Skin epidermis (tissue), 12 donors: ENCODE results near the gene EVA1C.
"Not testable (repeated sequence)": the region's sequence is repeated elsewhere in the genome, so short reads cannot be mapped to it uniquely, and the experiment has no call there.

Source experiments
- H3K27ac ChIP-seq, 21 experiments: fragments of 200-600 bp; sonication (generic) in 11 of 21; one replicate each; pipeline ENCODE4 v1.5.0; 2020; ENCODE audit warnings: mild to moderate bottlenecking in 3 of 21, inconsistent platforms in 2 of 21, moderate library complexity in 2 of 21
- H3K4me3 ChIP-seq, 7 experiments: fragments of 200-600 bp; sonication (generic) in 2 of 7; one replicate each; pipeline ENCODE4 v1.5.0; 2020; ENCODE audit warnings: inconsistent platforms in 2 of 7, mild to moderate bottlenecking in 2 of 7, moderate library complexity in 1 of 7

The EVA1C gene

DNA sequence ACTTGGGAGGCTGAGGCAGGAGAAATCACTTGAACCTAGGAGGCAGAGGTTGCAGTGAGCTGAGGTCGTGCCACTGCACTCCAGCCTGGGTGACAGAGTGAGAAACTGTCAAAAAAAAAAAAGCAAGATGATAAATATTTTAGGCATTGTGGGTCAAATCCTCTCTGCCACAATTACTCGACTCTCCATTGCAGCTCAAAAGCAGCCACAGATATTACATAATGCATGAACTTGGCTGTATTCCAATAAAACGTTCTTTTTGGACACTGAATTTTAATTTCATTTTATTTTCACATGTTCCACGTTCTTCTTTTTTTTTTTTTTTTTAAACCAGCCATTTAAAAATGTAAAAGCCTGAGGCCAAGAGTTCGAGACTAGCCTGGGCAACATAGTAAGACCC is 103.4 kb downstream of the EVA1C start:
- no peak overlapping the region for H3K4me3 ChIP-seq
- H3K27ac ChIP-seq, result no peak overlapping the region

- Histone ChIP-seq H3K4me3 (no peak overlapping the region), H3K27ac (peak overlapping the region in 1 of 21 experiments; percentile 41)
Observed at GRCh38 chr21:32516756-32517649, 104.5 kb downstream of the EVA1C start.

- Histone ChIP-seq H3K27ac (peak overlapping the region in 7 of 21 experiments; percentile 32 to 73 (median 53)), H3K4me3 (no peak overlapping the region)
Observed at GRCh38 chr21:32519945-32520874, 107.7 kb downstream of the EVA1C start.

DNA sequence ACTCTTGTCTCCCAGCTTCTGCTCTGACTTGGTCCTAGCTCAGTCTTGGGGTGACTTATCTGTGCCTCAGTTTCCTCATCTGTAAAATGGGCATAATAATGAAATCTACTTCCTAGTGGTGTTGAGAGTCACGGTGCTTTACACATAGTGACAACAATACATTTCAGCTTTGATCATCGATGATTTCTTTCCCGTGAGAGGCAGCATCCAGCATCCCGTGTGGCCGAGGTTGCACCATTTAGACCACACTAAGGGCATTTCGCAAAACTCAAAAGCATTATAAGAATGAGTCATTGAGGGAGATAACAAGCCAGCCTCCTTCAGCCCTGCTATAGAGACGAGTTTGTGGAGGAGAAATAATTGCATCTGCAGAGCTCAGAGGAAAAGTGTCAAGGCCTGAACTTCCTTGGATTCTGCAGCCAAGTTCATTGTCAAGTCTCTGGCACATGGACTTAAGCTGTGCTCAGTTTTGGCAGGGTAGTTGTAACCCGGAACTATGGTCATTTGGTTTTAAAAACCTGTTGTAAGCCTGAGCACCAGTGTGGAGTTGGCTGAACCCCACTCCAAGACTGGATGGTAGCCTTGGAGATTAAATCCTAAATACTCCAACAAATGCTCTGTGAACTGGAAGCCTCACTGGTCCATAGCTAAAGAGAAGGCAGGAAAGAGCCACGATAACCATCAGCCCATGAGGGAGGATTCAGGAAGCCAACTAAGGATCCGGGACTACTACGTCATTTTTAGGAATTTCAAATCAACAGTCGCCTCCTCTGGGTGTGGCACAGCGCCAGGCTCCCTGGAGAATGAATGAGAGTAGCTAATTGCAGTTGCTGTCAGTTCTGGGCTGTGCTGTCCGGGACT is 108.6 kb downstream of the EVA1C start:
- no peak overlapping the region for H3K4me3 ChIP-seq
- peak overlapping the region in 10 of 21 experiments; percentile 14 to 73 (median 46) for H3K27ac ChIP-seq

DNA sequence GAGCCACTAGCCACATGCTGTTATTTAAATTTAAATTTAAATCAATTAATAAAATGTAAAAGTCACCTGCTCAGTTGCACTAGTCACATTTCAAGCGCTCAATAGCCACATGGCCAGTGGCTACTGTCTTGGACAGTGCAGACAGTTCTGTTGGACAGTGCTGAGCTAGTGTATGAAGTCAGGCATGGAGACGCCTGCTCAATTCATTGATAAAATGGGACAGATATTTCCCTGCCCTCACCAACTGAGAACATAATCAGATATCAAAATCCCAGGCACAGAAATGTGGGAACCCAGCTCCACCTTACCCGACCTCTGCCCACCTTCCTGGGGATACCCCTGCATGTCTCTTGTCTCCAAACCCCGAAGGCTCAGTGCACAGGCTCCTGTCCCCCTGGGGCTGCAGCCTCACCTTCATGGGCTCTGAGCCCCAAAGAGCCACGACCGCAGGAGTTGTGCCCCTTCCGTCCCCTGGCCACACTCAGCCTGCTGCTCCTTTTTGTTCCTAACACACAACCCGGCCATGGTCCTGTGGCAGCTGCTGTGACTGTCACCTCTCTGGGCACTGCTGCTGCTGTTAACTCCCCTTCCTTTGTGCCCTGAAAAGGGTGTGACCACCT is 109.3 kb downstream of the EVA1C start:
- Histone ChIP-seq H3K4me3 (no peak overlapping the region), H3K27ac (peak overlapping the region in 8 of 21 experiments; percentile 1 to 73 (median 39))

GRCh38 chr21:32523463-32523862 is 111.0 kb downstream of the EVA1C start:
- peak overlapping the region in 5 of 21 experiments; percentile 37 to 68 (median 59) for H3K27ac ChIP-seq
- no peak overlapping the region for H3K4me3 ChIP-seq

GRCh38 chr21:32523988-32524719 is 111.6 kb downstream of the EVA1C start:
- Histone ChIP-seq H3K4me3 (no peak overlapping the region), H3K27ac (peak overlapping the region in 9 of 21 experiments; percentile 12 to 68 (median 59))

DNA sequence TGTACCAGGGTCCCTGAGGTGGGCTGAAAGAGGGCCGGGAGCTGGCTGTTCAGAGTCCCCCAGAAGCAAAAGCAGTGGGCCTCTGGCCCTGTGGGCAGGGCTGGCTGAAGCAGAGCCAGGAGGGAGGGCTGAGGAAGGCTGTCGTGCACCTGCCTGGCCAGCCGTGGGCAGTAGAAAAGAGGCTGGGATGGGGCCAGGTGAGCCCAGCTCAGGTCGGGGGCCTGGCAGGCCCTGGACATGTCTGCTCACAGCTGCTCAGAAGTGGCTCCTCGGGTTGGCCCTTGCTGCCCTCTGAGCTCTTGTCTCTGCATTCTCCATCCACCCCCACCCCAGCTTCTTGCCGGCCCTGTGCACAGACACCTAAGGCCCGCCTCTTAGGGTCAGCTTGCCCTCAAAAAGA is 112.8 kb downstream of the EVA1C start:
- H3K27ac ChIP-seq, result peak overlapping the region in 3 of 21 experiments; percentile 49 to 56 (median 50)
- H3K4me3 ChIP-seq, result no peak overlapping the region

- Histone ChIP-seq H3K4me3 (no peak overlapping the region), H3K27ac (no peak overlapping the region)
Observed at GRCh38 chr21:32529679-32530078, 117.2 kb downstream of the EVA1C start.

GRCh38 chr21:32530809-32531208 is 118.3 kb downstream of the EVA1C start:
- H3K4me3 ChIP-seq, H3K27ac ChIP-seq: not testable (repeated sequence)

DNA sequence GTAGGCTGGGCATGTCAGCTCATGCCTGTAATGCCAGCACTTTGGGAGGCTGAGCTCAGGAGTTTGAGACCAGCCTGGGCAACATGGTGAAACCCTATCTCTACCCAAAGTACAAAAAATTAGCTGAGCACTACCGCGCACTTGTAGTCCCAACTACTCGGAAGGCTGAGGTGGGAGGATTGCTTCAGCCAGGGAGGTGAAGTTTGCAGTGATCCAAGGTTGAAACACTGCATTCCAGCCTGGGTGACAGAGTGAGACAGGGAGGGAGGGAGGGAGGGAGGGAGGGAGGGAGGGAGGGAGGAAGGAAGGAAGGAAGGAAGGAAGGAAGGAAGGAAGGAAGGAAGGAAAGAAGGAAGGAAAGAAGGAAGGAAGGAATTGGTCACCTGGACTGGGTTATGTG is 119.1 kb downstream of the EVA1C start:
- not testable (repeated sequence) for H3K4me3 ChIP-seq, H3K27ac ChIP-seq

- no peak overlapping the region for H3K27ac ChIP-seq
- no peak overlapping the region for H3K4me3 ChIP-seq
Observed at GRCh38 chr21:32532636-32533035, 120.1 kb downstream of the EVA1C start.

GRCh38 chr21:32533053-32533452 is 120.5 kb downstream of the EVA1C start:
- no peak overlapping the region for H3K4me3 ChIP-seq
- no peak overlapping the region for H3K27ac ChIP-seq

DNA sequence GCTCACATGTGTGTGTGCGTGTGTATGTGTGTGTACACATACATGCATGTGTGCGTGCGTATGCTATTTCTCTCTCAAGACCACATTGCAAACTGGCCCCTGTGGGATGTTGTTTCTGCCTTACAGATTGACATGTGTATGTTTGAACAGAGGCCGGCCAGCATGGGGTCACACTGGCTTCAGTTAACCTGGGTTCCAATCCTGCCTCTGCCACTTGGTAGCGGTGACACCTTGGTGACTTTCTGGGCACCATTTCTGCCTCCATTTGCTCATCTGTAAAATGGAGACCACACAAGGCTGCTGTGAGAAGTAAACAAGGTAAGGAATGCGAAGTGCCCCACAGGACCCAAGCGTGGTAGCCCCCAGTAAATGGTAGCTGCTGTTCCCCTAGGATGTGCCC is 121.1 kb downstream of the EVA1C start:
- no peak overlapping the region for H3K4me3 ChIP-seq

DNA sequence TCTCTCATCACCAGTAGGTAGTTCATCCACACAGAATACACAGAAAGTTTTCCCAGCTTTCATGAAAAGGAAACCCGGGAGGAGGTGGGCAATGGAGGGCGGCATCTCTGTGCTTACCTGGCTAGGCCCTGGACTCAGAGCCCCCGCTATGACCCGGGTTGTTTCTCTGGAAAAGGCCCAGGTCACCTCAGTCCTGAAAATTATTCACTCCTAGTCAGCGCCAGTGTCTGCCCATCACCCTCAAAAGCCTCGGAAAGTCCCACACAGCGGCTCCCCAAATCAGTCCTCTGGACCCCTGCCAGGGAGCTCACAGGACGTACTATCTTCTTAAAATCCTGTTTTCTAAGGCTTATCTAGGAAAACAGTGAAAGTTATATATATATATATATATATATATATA is 121.6 kb downstream of the EVA1C start:
- no peak overlapping the region for H3K4me3 ChIP-seq

More for the DNA sequence above, 121.1 kb downstream of the EVA1C start:
- H3K27ac ChIP-seq, result no peak overlapping the region

DNA sequence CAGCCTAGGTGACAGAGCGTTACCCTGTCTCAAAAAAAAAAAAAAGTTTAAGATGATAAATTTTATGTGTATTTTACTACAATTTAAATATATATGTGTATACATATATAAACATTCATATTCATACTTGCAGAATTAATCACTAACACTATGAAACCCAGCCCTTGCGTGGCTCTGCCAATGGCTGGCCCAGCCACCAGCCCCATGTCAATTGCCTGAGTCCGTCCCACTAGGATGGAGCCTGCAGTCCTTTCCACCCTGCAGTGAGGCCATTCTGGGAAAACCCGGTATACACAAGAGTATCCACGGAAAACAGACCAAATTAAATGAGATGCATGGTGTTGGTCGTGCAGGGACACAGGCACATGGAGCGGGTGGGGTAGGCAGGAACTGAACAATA is 123.1 kb downstream of the EVA1C start:
- Histone ChIP-seq H3K27ac (no peak overlapping the region), H3K4me3 (no peak overlapping the region)

More for the DNA sequence above, 121.6 kb downstream of the EVA1C start:
- H3K27ac ChIP-seq, result no peak overlapping the region

DNA sequence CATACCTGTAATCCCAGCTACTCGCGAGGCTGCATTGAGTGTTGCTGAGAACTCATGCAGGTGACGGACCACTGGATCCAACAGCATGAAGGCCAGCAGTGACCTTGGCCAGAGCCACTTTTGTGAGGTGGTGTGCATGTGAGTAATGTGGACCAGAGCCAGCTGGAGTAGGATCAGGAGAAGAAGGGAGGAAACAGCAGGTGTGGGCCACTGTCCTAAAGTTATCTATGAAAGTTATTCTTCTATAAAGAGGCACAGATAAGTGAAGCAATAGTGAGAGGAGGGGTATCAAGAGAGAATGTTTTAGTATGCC is 125.0 kb downstream of the EVA1C start:
- Histone ChIP-seq H3K27ac (no peak overlapping the region), H3K4me3 (no peak overlapping the region)

- H3K4me3 ChIP-seq, result no peak overlapping the region
Observed at GRCh38 chr21:32538147-32538792, 125.8 kb downstream of the EVA1C start.

More at GRCh38 chr21:32538147-32538792, 125.8 kb downstream of the EVA1C start:
- no peak overlapping the region for H3K27ac ChIP-seq
